Left renal cortex interstitium (tissue), 4 donors: Measurements from ENCODE around the gene CYGB. TPM values are rescaled to one million over a fixed set of nuclear protein-coding genes. Genes with fewer than 3 reads are reported as not detected.

Experiments
- DNase-seq, 4 donors: peaks; one replicate each; pipeline ENCODE4 v3.0.0-alpha.2; 2013; ENCODE audit warnings: low read depth in 4 of 4, low spot score in 2 of 4, missing footprints in 1 of 4
- polyA plus RNA-seq, 4 donors: library from polyadenylated mRNA; unstranded; fragments of 120-200 nt; gene quantifications; one replicate each; pipeline ENCODE4 v1.2.1, GENCODE V29; 2013; ENCODE audit not compliant: insufficient read length in 4 of 4

The CYGB gene
- polyA plus RNA-seq, 4 donors = 12.2 to 23.4 (median 14.9) TPM

DNA sequence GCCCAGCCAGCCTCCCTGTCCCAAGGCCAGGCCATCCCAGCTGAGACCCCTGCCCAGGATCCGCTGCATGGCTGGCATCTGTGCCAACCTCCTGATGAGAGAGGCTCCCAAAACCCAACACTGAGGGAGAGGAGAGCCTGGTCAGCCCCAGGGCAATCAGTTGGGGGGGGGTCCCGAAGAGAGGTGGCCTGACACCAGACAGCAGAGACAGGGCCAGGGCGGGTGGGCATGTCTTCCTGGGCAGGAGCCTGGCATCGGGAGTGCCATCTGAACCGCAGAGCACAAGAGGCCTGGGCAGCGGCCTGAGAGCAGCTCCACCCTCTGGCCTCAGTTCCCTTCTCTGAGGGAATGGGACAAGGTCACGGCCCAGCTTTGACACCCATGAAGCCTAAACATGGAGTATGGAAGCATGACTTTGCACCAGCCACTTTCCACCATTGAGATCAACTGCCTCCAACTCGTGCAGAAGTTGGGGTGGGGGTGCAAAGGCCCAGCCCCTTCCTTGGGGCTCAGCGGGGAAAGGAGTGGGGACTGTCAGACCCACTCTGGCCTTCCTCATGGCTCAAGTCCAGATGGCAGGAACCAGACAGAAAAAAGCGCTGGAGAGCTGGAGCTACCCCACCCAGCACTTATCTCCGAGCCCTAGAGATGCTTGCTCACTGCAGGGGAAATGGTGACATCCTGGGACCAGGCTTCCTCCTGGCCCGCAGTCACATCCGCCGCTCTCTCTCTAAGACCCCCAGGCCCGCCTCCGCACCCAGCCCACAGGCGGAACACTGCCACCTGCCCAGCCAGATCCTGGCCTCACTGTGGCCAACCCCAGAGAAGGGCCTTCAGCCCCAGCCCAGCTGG, 46.0 kb downstream of the CYGB start:
- DNase-seq = no peak

DNA sequence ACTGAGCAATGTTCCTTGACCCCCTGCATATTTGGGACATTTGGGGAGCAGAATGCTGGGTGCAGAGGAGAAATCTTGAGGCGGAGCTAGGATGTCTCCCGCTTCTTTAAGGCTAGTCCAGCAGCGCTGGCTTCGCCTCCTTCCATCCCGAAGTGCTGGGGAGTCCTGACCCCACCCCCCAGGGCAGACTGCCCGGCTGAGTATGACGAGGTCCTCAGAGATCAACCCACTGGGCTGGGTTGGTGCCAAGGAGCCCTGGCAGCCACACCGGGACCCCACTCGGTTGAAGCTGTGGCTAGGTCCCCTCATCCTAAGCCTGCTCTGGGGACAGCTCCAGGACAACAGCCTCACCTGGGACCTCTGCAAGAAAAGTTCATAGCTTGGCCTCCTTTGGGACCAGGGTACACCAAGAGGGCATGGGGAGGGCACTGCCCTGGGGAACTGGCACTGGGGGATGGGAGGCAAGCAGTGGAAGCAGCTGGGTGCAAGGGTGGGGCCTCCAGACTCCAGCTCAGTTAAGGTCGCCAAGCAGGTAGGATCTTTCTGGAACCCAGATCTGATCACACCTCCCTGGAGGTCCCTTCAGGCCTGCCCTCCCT, 47.3 kb downstream of the CYGB start:
- no peak for DNase-seq

DNA sequence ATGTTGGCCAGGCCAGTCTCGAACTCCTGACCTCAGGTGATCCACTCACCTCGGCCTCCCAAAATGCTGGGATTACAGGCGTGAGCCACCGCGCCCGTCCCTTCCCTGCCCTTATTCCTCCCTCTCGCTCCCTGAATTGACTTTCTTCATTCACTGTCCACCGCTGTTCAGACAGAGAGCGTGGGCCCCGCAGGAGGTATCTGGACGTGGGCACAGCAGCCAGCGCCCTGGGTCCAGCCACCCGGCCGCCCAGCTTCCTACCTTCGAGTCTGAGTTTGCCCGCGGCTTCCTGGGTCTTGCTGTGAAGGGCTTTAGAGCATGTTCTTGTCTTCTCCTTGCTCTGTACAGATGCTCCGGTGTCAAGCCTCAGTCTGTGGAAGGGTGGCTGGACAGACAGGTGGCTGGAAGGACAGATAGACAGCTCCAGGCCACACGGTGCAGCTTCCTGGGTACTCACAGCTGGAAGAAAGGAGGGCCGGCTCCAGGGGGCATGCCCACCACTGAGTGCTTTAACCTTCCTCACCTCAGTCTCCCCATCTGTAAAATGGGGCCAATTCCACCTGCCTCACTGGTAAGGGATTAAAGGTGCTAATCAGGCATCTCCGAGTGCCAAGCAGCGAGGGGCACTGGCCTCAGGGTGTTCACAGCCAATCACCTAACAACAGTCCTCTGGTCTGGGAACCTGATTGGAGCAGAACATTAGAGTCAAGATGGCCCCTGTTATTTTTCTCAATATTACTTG, 49.9 kb downstream of the CYGB start:
- no peak for DNase-seq

DNA sequence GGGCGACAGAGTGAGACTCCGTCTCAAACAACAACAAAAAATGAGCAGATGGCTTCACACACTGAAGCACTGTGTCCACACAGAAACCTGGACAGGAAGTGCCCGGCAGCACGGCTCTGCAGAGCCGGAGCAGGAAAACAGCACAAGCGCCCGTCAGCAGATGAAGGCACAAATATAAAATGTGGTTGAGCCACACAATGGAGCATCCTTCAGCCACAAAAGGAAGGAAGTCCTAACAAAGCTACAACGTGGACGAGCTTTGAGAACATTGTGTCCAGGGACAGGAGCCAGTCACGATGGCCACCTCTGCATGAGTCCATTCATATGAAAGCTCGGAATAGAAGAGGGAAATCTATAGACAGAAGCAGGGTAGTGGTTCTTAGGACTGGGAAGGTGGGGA, 51.9 kb downstream of the CYGB start:
- no peak for DNase-seq

DNA sequence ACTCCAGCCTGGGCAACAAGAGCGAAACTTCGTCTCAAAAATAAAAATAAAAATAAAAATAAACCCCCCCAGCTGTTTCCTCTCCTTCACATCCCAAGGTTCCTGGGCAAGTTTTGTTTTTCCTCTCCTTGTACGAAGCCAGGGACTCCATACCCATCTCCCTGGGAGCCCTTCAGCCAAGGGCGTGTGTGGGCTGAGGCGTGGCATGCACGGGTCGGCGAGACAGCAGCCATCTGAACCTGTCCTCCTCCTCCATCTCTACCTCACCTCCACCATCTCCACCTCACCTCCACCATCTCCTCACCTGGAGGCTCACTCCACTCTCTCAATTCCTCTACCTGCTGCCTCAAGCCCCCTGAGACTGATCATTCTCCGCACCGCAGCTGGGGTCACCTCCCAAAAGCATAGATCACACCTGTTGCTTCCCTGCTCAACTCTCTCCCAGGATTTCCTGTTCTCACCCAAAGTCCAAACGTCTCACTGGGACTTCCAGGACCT, 53.2 kb downstream of the CYGB start:
- DNase-seq = no peak

DNA sequence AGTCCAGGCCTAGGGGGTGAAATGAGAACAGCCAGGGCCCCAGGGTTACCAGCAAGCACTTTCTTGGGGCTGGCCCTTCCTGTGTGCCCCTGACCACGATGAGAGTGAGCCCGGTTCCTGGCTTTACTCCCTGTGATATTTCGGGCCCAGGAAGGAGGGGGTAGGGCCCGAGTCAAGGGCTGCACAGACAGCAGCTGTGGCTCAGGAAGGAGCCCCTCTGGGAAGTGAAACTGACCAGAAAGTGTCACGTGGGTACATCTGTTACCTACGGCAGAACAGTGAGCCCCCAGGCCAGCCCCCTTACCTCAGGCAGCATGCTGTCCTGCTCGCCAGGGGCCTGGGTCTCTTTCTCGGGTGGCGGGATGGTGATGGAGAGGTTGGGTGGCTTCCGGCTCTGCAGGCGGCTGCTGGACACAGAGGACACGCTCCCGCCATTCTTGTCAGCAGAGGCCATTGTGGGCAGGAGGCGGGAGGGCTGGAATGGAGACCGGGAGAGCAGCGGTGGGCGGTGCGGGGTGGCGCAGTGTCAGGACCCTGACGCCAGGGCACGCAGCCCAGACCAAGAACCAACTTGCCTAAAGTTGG, 56.3 kb downstream of the CYGB start:
- no peak for DNase-seq

DNA sequence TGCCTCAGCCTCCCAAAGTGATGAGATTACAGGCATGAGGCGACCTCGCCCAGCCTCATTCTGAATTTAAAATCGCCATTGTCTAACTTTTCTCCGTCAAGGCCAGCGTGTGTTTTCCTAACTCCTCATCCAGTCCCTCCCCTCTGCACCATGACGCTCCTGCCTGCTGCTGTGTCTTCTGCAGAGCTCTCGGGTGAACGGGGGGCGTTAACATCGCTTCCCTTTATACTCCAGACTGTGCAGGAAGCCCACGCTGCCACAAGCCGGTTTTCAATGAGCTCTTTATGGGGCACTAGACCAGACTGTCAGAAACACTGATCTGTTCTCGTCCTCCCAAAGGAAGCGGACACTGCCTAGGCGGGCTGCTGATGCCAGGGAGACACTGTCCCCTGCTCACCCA, 56.9 kb downstream of the CYGB start:
- DNase-seq = no peak

DNA sequence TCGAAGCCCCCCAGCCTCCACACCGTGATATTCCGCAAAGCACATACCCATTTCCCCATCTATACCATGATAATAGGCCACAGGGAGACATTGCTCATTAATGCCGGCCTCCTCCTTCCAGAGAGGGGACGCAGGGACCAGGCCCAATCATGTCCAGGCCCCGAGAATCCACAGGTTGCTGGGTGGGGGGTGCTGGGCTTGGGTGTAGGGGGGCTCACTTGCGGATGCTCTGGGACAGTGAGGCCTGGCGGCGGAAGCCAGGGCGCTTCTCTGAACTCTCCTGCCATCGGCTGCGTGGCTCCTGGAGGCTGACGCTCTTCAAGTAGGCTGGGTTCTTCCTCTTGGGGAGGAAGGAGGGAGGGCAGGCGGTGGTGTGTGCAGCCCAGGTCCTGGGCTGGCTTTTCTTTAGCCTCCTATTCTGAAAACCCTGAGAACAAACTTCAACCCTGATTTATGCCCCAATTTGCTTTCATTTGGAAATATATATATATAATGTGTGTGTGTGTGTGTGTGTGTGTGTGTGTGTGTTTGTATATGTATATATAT, 57.9 kb downstream of the CYGB start:
- no peak for DNase-seq

DNA sequence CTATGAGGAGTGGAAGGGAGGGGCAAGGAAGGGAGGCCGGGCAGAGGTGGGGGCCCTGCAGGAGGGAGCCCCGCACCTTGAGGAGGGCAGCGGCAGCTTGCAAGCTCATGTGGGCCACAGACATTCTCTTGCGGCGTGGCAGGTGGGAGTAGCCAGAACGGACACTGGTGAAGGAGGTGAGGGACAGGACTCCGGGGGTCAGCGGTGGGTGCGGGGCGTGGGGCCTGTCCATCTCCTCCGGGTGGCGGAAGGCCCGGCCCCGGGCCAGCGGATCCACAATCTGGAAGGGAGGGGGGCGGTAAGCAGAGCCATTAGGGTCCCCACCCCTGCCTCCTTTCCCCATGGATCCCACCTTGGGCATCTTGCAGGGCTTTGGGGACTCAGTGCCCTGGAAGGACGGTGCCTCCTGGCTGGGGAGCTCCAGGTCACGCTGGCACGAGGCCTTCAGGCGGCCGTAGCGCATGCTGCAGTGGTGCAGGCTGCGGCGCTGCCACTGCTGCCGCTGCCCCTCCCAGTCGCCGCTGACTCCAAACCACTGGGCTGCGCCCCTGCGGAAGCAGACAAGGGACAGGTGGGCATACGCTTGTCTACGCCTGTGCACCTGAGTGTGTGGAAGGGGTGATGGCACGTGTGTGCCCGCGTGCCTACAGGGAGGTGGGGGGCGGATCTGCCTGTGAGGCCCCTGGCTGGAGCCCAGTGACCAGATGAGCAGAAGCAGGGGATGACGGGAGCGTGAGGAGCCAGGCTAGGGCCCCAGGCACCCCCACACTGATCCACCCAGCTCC, 58.6 kb downstream of the CYGB start:
- DNase-seq = no peak

DNA sequence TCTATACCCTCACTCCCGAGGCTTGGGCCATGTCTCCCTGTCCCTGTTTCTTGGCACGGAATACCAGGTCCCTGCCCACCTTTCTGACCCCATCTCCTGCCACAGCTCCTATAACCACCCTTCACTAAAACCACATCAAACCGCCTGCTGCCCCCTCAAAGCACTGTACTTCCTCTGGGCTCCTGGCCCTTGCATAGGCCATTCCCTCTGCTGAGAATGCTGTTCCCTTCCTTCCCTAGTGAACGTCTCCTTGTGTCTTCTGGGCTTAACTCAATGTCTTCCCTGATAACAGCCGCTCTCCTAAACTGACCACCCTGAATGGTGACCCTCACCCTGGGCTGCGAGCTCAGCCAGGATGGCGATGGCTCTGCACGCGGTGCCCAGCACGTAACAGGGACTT, 59.4 kb downstream of the CYGB start:
- no peak for DNase-seq

DNA sequence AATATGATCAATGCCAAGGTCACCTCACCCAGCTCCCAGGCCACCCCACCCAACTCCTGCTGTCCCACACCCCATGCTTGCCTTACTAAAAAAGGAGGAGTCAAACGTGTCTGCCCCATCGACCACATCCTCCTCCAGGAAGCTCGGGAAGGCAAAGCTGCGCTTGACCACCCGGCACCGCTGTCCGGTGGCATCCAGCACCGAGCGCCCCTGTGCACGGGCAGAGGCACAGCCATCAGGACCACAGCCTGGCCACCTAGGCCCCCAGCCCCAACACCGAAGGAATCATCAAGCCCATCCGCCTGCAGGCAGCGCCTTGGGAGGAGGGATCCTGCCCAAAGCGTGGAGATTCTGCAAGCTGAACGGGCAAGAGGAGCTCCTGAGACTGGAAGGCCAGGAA, 59.9 kb downstream of the CYGB start:
- no peak for DNase-seq

Other genes starting within 250 kb of the CYGB start
- gene QRICH2, start 229.4 kb downstream of the CYGB start, polyA plus RNA-seq = 10 to 100 TPM in 2 of 4 donors, 1 to 10 TPM in 2; 4.3 to 11.1 (median 8.3) TPM
- 10 to 100 TPM; 73.8 to 91.2 (median 80.6) TPM for gene PRPSAP1, start 183.8 kb downstream of the CYGB start, polyA plus RNA-seq
- gene SPHK1, start 153.1 kb downstream of the CYGB start, polyA plus RNA-seq = 1 to 10 TPM; 2.0 to 3.4 (median 2.9) TPM
- 10 to 100 TPM; 20.9 to 30.0 (median 28.9) TPM for gene UBE2O, start 84.6 kb downstream of the CYGB start, polyA plus RNA-seq
- gene AANAT, start 70.1 kb downstream of the CYGB start, polyA plus RNA-seq = under 1 TPM; 0.30 to 0.47 (median 0.38) TPM
- gene RHBDF2, start 36.3 kb downstream of the CYGB start, polyA plus RNA-seq = 1 to 10 TPM; 4.8 to 9.2 (median 7.7) TPM
- gene PRCD, start 2.3 kb upstream of the CYGB start, polyA plus RNA-seq = 1 to 10 TPM; 2.6 to 6.3 (median 4.1) TPM
- gene ST6GALNAC2, start 48.2 kb upstream of the CYGB start, polyA plus RNA-seq = 10 to 100 TPM in 2 of 4 donors, 1 to 10 TPM in 2; 9.3 to 13.8 (median 9.8) TPM
- under 1 TPM; 0.33 to 0.81 (median 0.37) TPM for gene ST6GALNAC1, start 106.0 kb upstream of the CYGB start, polyA plus RNA-seq
- gene MXRA7, start 173.3 kb upstream of the CYGB start, polyA plus RNA-seq = 100 to 1,000 TPM in 2 of 4 donors, 10 to 100 TPM in 2; 87.3 to 119 (median 105) TPM
- gene JMJD6, start 188.9 kb upstream of the CYGB start, polyA plus RNA-seq = 10 to 100 TPM; 19.6 to 30.6 (median 23.7) TPM
- 10 to 100 TPM; 38.3 to 47.6 (median 40.0) TPM for gene METTL23, start 189.1 kb upstream of the CYGB start, polyA plus RNA-seq
- gene SRSF2, start 199.6 kb upstream of the CYGB start, polyA plus RNA-seq = 100 to 1,000 TPM; 349 to 424 (median 370) TPM
- 10 to 100 TPM; 22.7 to 33.7 (median 28.0) TPM for gene MFSD11, start 200.4 kb upstream of the CYGB start, polyA plus RNA-seq